SHP77 (cell line): ENCODE measurements around the gene LARP4B.

ENCODE experiments used
- DNase-seq, 2 experiments: peaks; one replicate each; lab custom pipeline; 2025; lab: John Stamatoyannopoulos, UW

Gene LARP4B

GRCh38 chr10:807163-807957 lies 124.1 kb downstream of the LARP4B start:
- no peak for DNase-seq

GRCh38 chr10:806451-807162 lies 124.9 kb downstream of the LARP4B start:
- DNase-seq = no peak

- no peak for DNase-seq
Observed at GRCh38 chr10:805620-806305, 125.7 kb downstream of the LARP4B start.

GRCh38 chr10:804787-805619 lies 126.5 kb downstream of the LARP4B start:
- no peak for DNase-seq

GRCh38 chr10:804191-804781 lies 127.2 kb downstream of the LARP4B start:
- DNase-seq = no peak

- no peak for DNase-seq
Observed at GRCh38 chr10:803041-803741, 128.3 kb downstream of the LARP4B start.

- no peak for DNase-seq
Observed at GRCh38 chr10:802506-802905, 129.0 kb downstream of the LARP4B start.

GRCh38 chr10:797179-797578 lies 134.3 kb downstream of the LARP4B start:
- no peak for DNase-seq

- DNase-seq = no peak
Observed at GRCh38 chr10:796233-796632, 135.3 kb downstream of the LARP4B start.

- peak; percentile 7 to 20 for DNase-seq
Observed at GRCh38 chr10:794382-794956, 137.0 kb downstream of the LARP4B start.

GRCh38 chr10:792792-793100 lies 138.8 kb downstream of the LARP4B start:
- DNase-seq = no peak

- no peak for DNase-seq
Observed at GRCh38 chr10:792083-792791, 139.3 kb downstream of the LARP4B start.

GRCh38 chr10:791639-792038 lies 139.9 kb downstream of the LARP4B start:
- DNase-seq = no peak

GRCh38 chr10:790821-791551 lies 140.5 kb downstream of the LARP4B start:
- DNase-seq = no peak

- DNase-seq = peak; percentile 29 to 68
Observed at GRCh38 chr10:789831-790701, 141.4 kb downstream of the LARP4B start.

GRCh38 chr10:788796-789748 lies 142.4 kb downstream of the LARP4B start:
- peak; percentile 81 to 89 for DNase-seq
